ENCODE measurements around the gene SNRPA1. TPM values are rescaled to one million over a fixed set of nuclear protein-coding genes. Genes with fewer than 3 reads are reported as not detected.

Gene SNRPA1
- total and polyA plus RNA-seq, 5 donors = 23.4 to 37.3 (median 28.5) TPM

- no peaks in the 10 kb centered on the region for H3K9me3 ChIP-seq (ENCODE audit: control insufficient read depth, low read length)
- ATAC-seq (peak; percentile 28 to 33), DNase-seq (no peak)
- H3K4me3 ChIP-seq (ENCODE audit: low read length) = no peak overlapping the region
- peaks cover 9% of the 10 kb centered on the region for H3K4me1 ChIP-seq (ENCODE audit: control insufficient read depth, insufficient read depth, low read length)
- intact Hi-C loops (cut with DNase I) = no loop called here
- no peaks in the 10 kb centered on the region for H3K27me3 ChIP-seq (ENCODE audit: control insufficient read depth, insufficient read depth)
- 80% methylated on average over 12 of the region's 12 CpGs for WGBS
- H3K27ac ChIP-seq (ENCODE audit: low read length) = no peak overlapping the region
Observed at GRCh38 chr15:101237251-101237650, 57.8 kb downstream of the SNRPA1 start.

GRCh38 chr15:101233651-101234280 lies 61.3 kb downstream of the SNRPA1 start:
- Histone ChIP-seq H3K27me3 (ENCODE audit: control insufficient read depth, insufficient read depth) (no peaks in the 10 kb centered on the region), H3K4me3 (ENCODE audit: low read length) (no peak overlapping the region), H3K27ac (ENCODE audit: low read length) (no peak overlapping the region), H3K9me3 (ENCODE audit: control insufficient read depth, low read length) (no peaks in the 10 kb centered on the region), H3K4me1 (ENCODE audit: control insufficient read depth, insufficient read depth, low read length) (peaks cover 7% of the 10 kb centered on the region)
- intact Hi-C loops (cut with DNase I) = no loop called here
- DNase-seq (no peak), ATAC-seq (no peak)
- WGBS = 72% methylated on average over 5 of the region's 5 CpGs

DNA sequence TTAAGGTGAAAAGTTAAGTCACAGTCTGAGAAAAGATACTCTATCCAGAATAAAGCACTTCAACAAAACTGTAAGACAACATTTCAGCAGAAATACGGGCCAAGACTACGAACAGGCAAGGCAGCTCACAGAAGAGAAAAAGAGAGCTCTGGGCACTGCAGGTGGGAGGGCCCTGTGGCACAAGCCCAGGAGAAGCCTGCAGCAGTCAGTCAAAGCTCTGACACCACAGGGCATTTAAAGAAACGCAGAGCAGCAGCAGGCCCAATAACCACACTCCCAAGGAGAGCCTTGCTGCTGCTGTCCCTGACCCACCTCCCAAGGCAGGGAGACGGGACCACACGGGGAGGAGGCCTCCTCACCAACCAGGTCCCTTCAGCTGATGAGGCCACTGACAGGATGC lies 62.4 kb downstream of the SNRPA1 start:
- ATAC-seq = peak; percentile 57 to 81

More for the DNA sequence above, 62.4 kb downstream of the SNRPA1 start:
- H3K4me1 ChIP-seq (ENCODE audit: control insufficient read depth, insufficient read depth, low read length) = peaks cover 7% of the 10 kb centered on the region
- intact Hi-C loops (cut with DNase I) = no loop called here
- WGBS = 54% methylated on average over 5 of the region's 5 CpGs
- H3K27ac ChIP-seq (ENCODE audit: low read length) = no peak overlapping the region
- no peaks in the 10 kb centered on the region for H3K9me3 ChIP-seq (ENCODE audit: control insufficient read depth, low read length)
- no peak overlapping the region for H3K4me3 ChIP-seq (ENCODE audit: low read length)
- no peak for DNase-seq
- H3K27me3 ChIP-seq (ENCODE audit: control insufficient read depth, insufficient read depth) = no peaks in the 10 kb centered on the region

Other genes starting within 250 kb of the SNRPA1 start
- gene CHSY1, start 43.2 kb downstream of the SNRPA1 start, total RNA-seq = 10 to 100 TPM; 24.5 to 44.7 (median 28.9) TPM
- 11.9 TPM for gene CHSY1, start 43.2 kb downstream of the SNRPA1 start, polyA plus RNA-seq
- gene SELENOS, start 17.8 kb downstream of the SNRPA1 start, total RNA-seq = 10 to 100 TPM; 27.4 to 61.4 (median 35.0) TPM
- gene SELENOS, start 17.8 kb downstream of the SNRPA1 start, polyA plus RNA-seq = 52.3 TPM
- 10 to 100 TPM; 13.4 to 21.4 (median 17.1) TPM for gene PCSK6, start 194.5 kb upstream of the SNRPA1 start, total RNA-seq
- gene PCSK6, start 194.5 kb upstream of the SNRPA1 start, polyA plus RNA-seq = 7.7 TPM

All from right cardiac atrium (tissue), 5 donors.